GM12878 (cell line): ENCODE data around the gene TMEM52B. TPM values are rescaled to one million over a fixed set of nuclear protein-coding genes. Genes with fewer than 3 reads are reported as not detected.

Source experiments
- ATAC-seq: fragments of 200-7000 bp; cut with Tn5 transposase; 3 replicates; pipeline ENCODE4 v1.9.1; 2020; ENCODE audit warnings: mild to moderate bottlenecking, moderate library complexity
- Bru-seq: library from RNA; stranded (reverse); fragments of 400-500 nt; gene quantifications from one replicate; lab custom pipeline; 2021; lab: Mats Ljungman, UMichigan
- BruChase-seq, 2 experiments: library from RNA; stranded (reverse); fragments of 400-500 nt; gene quantifications; one replicate each; lab custom pipeline; 2021; lab: Mats Ljungman, UMichigan
- BruUV-seq: library from RNA; stranded (reverse); fragments of 400-500 nt; replicated peaks from 2 replicates; lab custom pipeline; 2021; lab: Mats Ljungman, UMichigan
- CTCF ChIA-PET: fragments of 300-600 bp; sonication (Branson Sonifier 250); formaldehyde crosslinking; extraction: SDS; loops from one replicate; lab custom pipeline; 2021; ENCODE audit warnings: inconsistent platforms; lab: Yijun Ruan, JAX
- POLR2A ChIA-PET: fragments of 350-600 bp; formaldehyde crosslinking; extraction: SDS; loops from one replicate; lab custom pipeline; 2021; ENCODE audit warnings: inconsistent platforms; lab: Charles Lee
- RAD21 ChIA-PET: fragments of 300-600 bp; sonication (Branson Sonifier 250); formaldehyde crosslinking; loops from one replicate; lab custom pipeline; 2023; ENCODE audit warnings: antibody characterized with exemption; ENCODE audit not compliant: unreplicated experiment; lab: Charles Lee
- SMC1A ChIA-PET: fragments of 300-600 bp; sonication (Branson Sonifier 250); formaldehyde crosslinking; loops from one replicate; lab custom pipeline; 2023; ENCODE audit not compliant: unreplicated experiment, uncharacterized antibody; lab: Charles Lee
- DNase-seq: peaks from one replicate; pipeline ENCODE4 v3.0.0-alpha.2; 2011; ENCODE audit warnings: low read depth, low spot score
- FAIRE-seq: peaks from 3 replicates; lab custom pipeline; 2011; peaks lifted over from hg19 to GRCh38; lab: Jason Lieb, UNC
- H2AFZ ChIP-seq: 2 replicates; pipeline ENCODE4 v1.6.0; 2011; ENCODE audit warnings: low read depth, low read length, control low read depth; ENCODE audit not compliant: control insufficient read depth
- H3K27ac ChIP-seq: 2 replicates; pipeline ENCODE4 v1.5.1; 2011; ENCODE audit warnings: control low read depth; ENCODE audit not compliant: control insufficient read depth, insufficient read depth
- H3K27me3 ChIP-seq, 2 experiments: replicated peaks in 1 of 2; 2 replicates each; pipeline versions ENCODE4 v1.6.0 to v1.6.1; 2011; ENCODE audit warnings: low read length in 1 of 2; ENCODE audit not compliant: control insufficient read depth in 2 of 2, insufficient read depth in 2 of 2
- H3K36me3 ChIP-seq, 2 experiments: 2 replicates each; pipeline ENCODE4 v1.5.1; 2011; ENCODE audit warnings: low read length in 1 of 2; ENCODE audit not compliant: control insufficient read depth in 2 of 2, insufficient read depth in 2 of 2
- H3K4me1 ChIP-seq: 2 replicates; pipeline ENCODE4 v1.6.1; 2011; ENCODE audit warnings: mild to moderate bottlenecking, low read length, moderate library complexity, mixed read lengths; ENCODE audit not compliant: control insufficient read depth, insufficient read depth
- H3K4me2 ChIP-seq: 2 replicates; pipeline ENCODE4 v1.6.0; 2011; ENCODE audit warnings: control low read depth; ENCODE audit not compliant: control insufficient read depth, insufficient read depth
- H3K4me3 ChIP-seq: fragments of 200-600 bp; sonication (generic); 2 replicates; pipeline ENCODE4 v1.5.1; 2016
- H3K79me2 ChIP-seq: 2 replicates; pipeline ENCODE4 v1.6.0; 2011; ENCODE audit warnings: low read length; ENCODE audit not compliant: control insufficient read depth, insufficient read depth
- H3K9ac ChIP-seq: 2 replicates; pipeline ENCODE4 v1.8.0; 2011; ENCODE audit warnings: low read length, control low read depth, mixed read lengths; ENCODE audit not compliant: control insufficient read depth, insufficient read depth
- H3K9me3 ChIP-seq: replicated peaks from 3 replicates; pipeline ENCODE4 v1.5.1; 2011; ENCODE audit warnings: mild to moderate bottlenecking, low read length; ENCODE audit not compliant: control insufficient read depth, insufficient read depth
- H4K20me1 ChIP-seq: 2 replicates; pipeline ENCODE4 v1.6.0; 2011; ENCODE audit not compliant: control insufficient read depth, insufficient read depth
- ATF7 ChIP-seq: fragments of 450-650 bp; IDR thresholded peaks from 2 replicates; pipeline ENCODE4 v1.6.1; 2016; ENCODE audit warnings: low read depth, mild to moderate bottlenecking
- BCL11A ChIP-seq: IDR thresholded peaks from 2 replicates; pipeline ENCODE4 v1.6.1; 2011; ENCODE audit warnings: low read depth, low read length
- CBX5 ChIP-seq: sonication (generic); IDR thresholded peaks from 2 replicates; pipeline ENCODE4 v1.6.1; 2016; ENCODE audit warnings: low read depth, moderate library complexity, mild to moderate bottlenecking, inconsistent platforms
- CHD1 ChIP-seq: IDR thresholded peaks from 2 replicates; pipeline ENCODE4 v1.6.1; 2012; ENCODE audit warnings: low read depth, low read length, improper control_type of control experiment
- EED ChIP-seq: sonication (generic); IDR thresholded peaks from 2 replicates; pipeline ENCODE4 v1.6.1; 2016; ENCODE audit warnings: antibody characterized with exemption, low read depth
- HDGF ChIP-seq: fragments of 450-650 bp; IDR thresholded peaks from 2 replicates; pipeline ENCODE4 v1.6.1; 2016; ENCODE audit warnings: antibody characterized with exemption
- MYB ChIP-seq: fragments of 150-350 bp; IDR thresholded peaks from 2 replicates; pipeline ENCODE4 v1.6.1; 2014; ENCODE audit warnings: mild to moderate bottlenecking, low read depth, low read length, borderline replicate concordance
- SMARCA5 ChIP-seq: fragments of 450-650 bp; IDR thresholded peaks from 2 replicates; pipeline ENCODE4 v1.6.1; 2017; ENCODE audit warnings: mild to moderate bottlenecking
- ZBTB40 ChIP-seq: fragments of 450-650 bp; IDR thresholded peaks from 2 replicates; pipeline ENCODE4 v1.6.1; 2016; ENCODE audit warnings: mild to moderate bottlenecking, moderate library complexity, borderline replicate concordance
- WGBS: methylation state at CpG from one replicate; pipeline ENCODE4 v1.1.6; 2016; ENCODE audit warnings: low lambda C conversion rate; ENCODE audit not compliant: insufficient replicate concordance, insufficient coverage; ENCODE audit errors: missing lambda C conversion rate; 5-methylcytosine and 5-hydroxymethylcytosine counted together
- in situ Hi-C: fragments of 300-500 bp; cut with MboI; formaldehyde crosslinking; loops from 9 replicates; pipeline ENCODE4 v1.14.3; 2018; ENCODE audit warnings: mixed read lengths
- intact Hi-C: fragments of 100-400 bp; cut with micrococcal nuclease; formaldehyde crosslinking; loops from one replicate; pipeline ENCODE4 v1.14.2; 2022; ENCODE audit not compliant: unreplicated experiment
- long read RNA-seq, 2 experiments: library from polyadenylated mRNA; unstranded; transcript quantifications; one replicate each; pipeline ENCODE4 v2.0.0, GENCODE V29; 2019 to 2020
- polyA minus RNA-seq, 3 experiments: library from RNA; depleted of rRNA, polyadenylated mRNA; stranded (reverse); fragments of >200 nt; gene quantifications; 2 replicates each; pipeline ENCODE4 v1.2.3, GENCODE V29; 2011
- polyA plus RNA-seq, 11 experiments: library from polyadenylated mRNA; depleted of rRNA in 4 of 11; unstranded in 6 of 11; stranded (reverse) in 5 of 11; fragments of >200 nt; fragmentation: Nextera tagmentation in 4 of 11; fragmentation: Illumina TruSeq in 1 of 11; extraction: Ambion mirVana in 4 of 11; extraction: Trizol in 1 of 11; gene quantifications; 1 replicate in 1 of 11; 2 replicates in 10 of 11; pipeline versions ENCODE4 v1.2.1 to v1.2.3, GENCODE V29; 2011 to 2016; ENCODE audit warnings: inconsistent platforms in 2 of 11, missing spikeins in 2 of 11, low read depth in 1 of 11
- total RNA-seq, 4 experiments: library from RNA; depleted of rRNA in 3 of 4; stranded (reverse); fragments of >200 nt in 3 of 4; fragmentation: Illumina TruSeq in 1 of 4; extraction: Trizol in 1 of 4; gene quantifications; 2 replicates each; pipeline versions ENCODE4 v1.2.1 to v1.2.3, GENCODE V29; 2013 to 2021

Gene TMEM52B
- total RNA-seq (2013; cell fraction: nucleolus; rRNA removed): not detected in 2 replicates
- not detected in 2 replicates for total RNA-seq (2014; rRNA removed)
- not detected in 2 replicates for total RNA-seq (2014; rRNA removed; fragmentation: Illumina TruSeq; extraction: Trizol)
- not detected in 2 replicates for total RNA-seq (2021)
- polyA plus RNA-seq (2011; ENCODE audit: low read depth): not detected
- polyA plus RNA-seq (2011; rRNA removed): not detected in 2 replicates
- not detected in 2 replicates for polyA plus RNA-seq (2011; cell fraction: cytosol; rRNA removed)
- not detected in 2 replicates for polyA plus RNA-seq (2011; cell fraction: nucleus; rRNA removed)
- 0.08 and 0.38 TPM in 2 replicates for polyA plus RNA-seq (2012)
- polyA plus RNA-seq (2014; fragmentation: Illumina TruSeq; extraction: Trizol): not detected in 2 replicates
- polyA plus RNA-seq (2014; fragmentation: Nextera tagmentation; extraction: Ambion mirVana): not detected
- polyA plus RNA-seq (2014; rRNA removed): 0.05 TPM in 1 of 2 replicates, not detected in the other
- polyA plus RNA-seq (2016; fragmentation: Nextera tagmentation; extraction: Ambion mirVana): not detected
- not detected in 2 replicates for polyA minus RNA-seq (2011; rRNA and poly(A)+ RNA removed)
- polyA minus RNA-seq (2011; cell fraction: cytosol; rRNA and poly(A)+ RNA removed): not detected in 2 replicates
- not detected in 2 replicates for polyA minus RNA-seq (2011; cell fraction: nucleus; rRNA and poly(A)+ RNA removed)
- percentile 4 among the genes with signal in this experiment for Bru-seq, nascent RNA
- not detected for BruChase-seq, experiment 1, labeled RNA remaining after a 6-hour chase
- not detected for BruChase-seq, experiment 2, labeled RNA remaining after a 2-hour chase
- long read RNA-seq, experiment 1: 0 reads
- long read RNA-seq, experiment 2: 0 reads

DNA sequence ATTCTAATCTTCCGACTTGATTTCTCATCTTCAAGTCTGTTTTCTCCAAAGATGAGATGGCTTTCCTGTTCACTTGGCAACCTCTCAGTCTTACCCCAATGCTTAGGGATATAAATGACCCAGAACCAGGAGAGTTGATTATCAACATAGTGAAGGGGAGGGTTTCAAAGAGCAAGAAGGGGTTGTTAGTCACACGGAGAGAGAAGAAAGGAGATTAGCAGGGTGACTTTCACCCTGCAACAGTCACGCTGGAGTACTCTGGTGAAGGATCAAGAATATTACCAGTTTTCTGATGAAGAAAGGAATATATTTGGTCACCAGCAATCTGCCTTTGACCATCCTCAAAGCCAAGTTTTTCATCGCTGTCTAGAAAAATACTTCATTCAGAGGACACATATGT is at the start of gene TMEM52B:
Gene TMEM52B (plus strand): TSS at position 212 of the 400 bp plus-strand sequence. CDS start 543 bp downstream, outside the sequence.
- H3K4me2 ChIP-seq: no peak within 1 kb of the TSS
- no peak for FAIRE-seq
- no TSS peak for BruUV-seq

GRCh38 chr12:10130042-10130441 is 48.8 kb upstream of the TMEM52B start, which contains the start of gene CLEC7A:
Gene CLEC7A (minus strand): TSS chr12:10130199. CDS start chr12:10130082, 117 bp downstream.
- H3K4me1 ChIP-seq: peaks cover 8% of the 10 kb centered on the region; the same call in 1 of the 2 replicates
- no peak for TF ChIP-seq MYB
- no peak for TF ChIP-seq ZBTB40
- peak; percentile 84 for TF ChIP-seq EED
- TF ChIP-seq CBX5: no peak
- no peak for TF ChIP-seq CHD1
- TF ChIP-seq SMARCA5: no peak
- peak; percentile 47; the same call in 1 of the 2 replicates for TF ChIP-seq ATF7
- no peak for TF ChIP-seq HDGF

More for the DNA sequence above, at the start of gene TMEM52B:
- DNase-seq: no peak
- ChIA-PET CTCF (no interaction called here), RAD21 (no interaction called here), SMC1A (no interaction called here), POLR2A (no interaction called here)
- Histone ChIP-seq H2AFZ (no peak within 1 kb of the TSS), H4K20me1 (no peaks in the 10 kb centered on the region), H3K4me1 (no peaks in the 10 kb centered on the region), H3K9me3 (no peaks in the 10 kb centered on the region), H3K4me3 (no peak within 1 kb of the TSS), H3K27ac (no peak within 1 kb of the TSS), H3K36me3 (no peaks in the 10 kb centered on the region), H3K27me3 (peaks cover 0 to 4% of the 10 kb centered on the region in 2 experiments; a peak in 2 of 4 replicates), H3K9ac (no peak within 1 kb of the TSS), H3K79me2 (no peaks in the 10 kb centered on the region)
- no peak for ATAC-seq
- in situ Hi-C loops: no loop called here
- no peak for TF ChIP-seq BCL11A
- WGBS: 62% methylated on average over 4 of the region's 4 CpGs
- intact Hi-C loops: no loop called here

More at GRCh38 chr12:10130042-10130441, 48.8 kb upstream of the TMEM52B start, which contains the start of gene CLEC7A:
- no peaks in the 10 kb centered on the region for H3K36me3 ChIP-seq
- H3K9me3 ChIP-seq: peaks cover 5% of the 10 kb centered on the region; the same call in 2 of the 3 replicates
- no TSS peak for BruUV-seq
- no peak within 1 kb of the TSS for H2AFZ ChIP-seq
- intact Hi-C loops (loop anchor here (5.0 kb wide), 1 partner anchor 183 kb away; no protein-coding TSS in a partner anchor), in situ Hi-C loops (no loop called here)
- ATAC-seq: peak; percentile 85
- no peak within 1 kb of the TSS for H3K4me3 ChIP-seq
- H3K4me2 ChIP-seq: peak within 1 kb of the TSS; percentile 2; the same call in 1 of the 2 replicates
- H3K9ac ChIP-seq: no peak within 1 kb of the TSS
- H4K20me1 ChIP-seq: no peaks in the 10 kb centered on the region
- CTCF ChIA-PET: interaction anchor here (0.6 to 2.4 kb wide), 7 partner anchors 10 to 387 kb away, joined by 3 to 13 read pairs (median 5); no protein-coding TSS in a partner anchor
- peak; percentile 73 for DNase-seq
- SMC1A ChIA-PET: interaction anchor here (0.8 to 1.8 kb wide), 9 partner anchors 9 to 373 kb away, joined by 3 to 6 read pairs (median 4); partner anchors contain the start of genes CLEC12B and CLEC1A
- WGBS: 5% methylated on average over 1 of the region's 1 CpG
- H3K27me3 ChIP-seq: no peaks in the 10 kb centered on the region; a peak in 1 of 4 replicates
- H3K79me2 ChIP-seq: no peaks in the 10 kb centered on the region
- RAD21 ChIA-PET: interaction anchor here (0.6 to 1.4 kb wide), 4 partner anchors 10 to 461 kb away, joined by 3 to 4 read pairs (median 4); partner anchors contain the start of gene CLEC2D
- FAIRE-seq: peak; percentile 47
- POLR2A ChIA-PET: interaction anchor here (0.9 kb wide), 1 partner anchor 85 kb away, joined by 3 read pairs; no protein-coding TSS in a partner anchor
- H3K27ac ChIP-seq: no peak within 1 kb of the TSS
